HepG2 (cell line): ENCODE data around the gene PCSK5. TPM values are rescaled to one million over a fixed set of nuclear protein-coding genes. Genes with fewer than 3 reads are reported as not detected.

Source experiments
- MED1 ChIP-seq: sonication (generic); formaldehyde crosslinking; IDR thresholded peaks from 2 replicates; pipeline ENCODE4 v1.4.0; 2020; ENCODE audit warnings: missing genetic modification reagents
- PRDM10 ChIP-seq: sonication (generic); formaldehyde crosslinking; IDR thresholded peaks from 2 replicates; pipeline ENCODE4 v1.4.0; 2020; ENCODE audit warnings: low read depth, missing genetic modification reagents
- SAP130 ChIP-seq: IDR thresholded peaks from 2 replicates; pipeline ENCODE4 v1.6.1; 2016; ENCODE audit warnings: low read depth
- ZMAT3 ChIP-seq: sonication (generic); formaldehyde crosslinking; conservative IDR thresholded peaks from 2 replicates; pipeline ENCODE4 v1.7.0; 2021; ENCODE audit warnings: missing genetic modification reagents
- ZNF292 ChIP-seq: sonication (generic); formaldehyde crosslinking; IDR thresholded peaks from 2 replicates; pipeline ENCODE4 v1.8.1; 2022; ENCODE audit warnings: mild to moderate bottlenecking, low read depth, missing genetic modification reagents, borderline replicate concordance
- ZNF414 ChIP-seq: sonication (generic); formaldehyde crosslinking; IDR thresholded peaks from 2 replicates; pipeline ENCODE4 v1.5.0; 2020; ENCODE audit warnings: missing genetic modification reagents
- ZNF629 ChIP-seq: sonication (generic); formaldehyde crosslinking; conservative IDR thresholded peaks from 2 replicates; pipeline ENCODE4 v1.5.0; 2020; ENCODE audit warnings: missing genetic modification reagents
- ZNF644 ChIP-seq: IDR thresholded peaks from 2 replicates; pipeline ENCODE4 v1.6.1; 2016; ENCODE audit warnings: low read depth
- polyA plus RNA-seq, 8 experiments: library from polyadenylated mRNA; depleted of rRNA in 3 of 8; stranded (reverse) in 7 of 8; unstranded in 1 of 8; fragments of >200 nt; fragmentation: Illumina TruSeq in 4 of 8; extraction: Trizol in 4 of 8; gene quantifications; 2 replicates each; pipeline versions ENCODE4 v1.2.1 to v1.2.3, GENCODE V29; 2011 to 2016; ENCODE audit warnings: low read depth in 4 of 8, missing spikeins in 1 of 8, mixed read lengths in 1 of 8; ENCODE audit not compliant: insufficient read depth in 1 of 8
- total RNA-seq, 5 experiments: library from RNA; depleted of rRNA; stranded (reverse); fragments of >200 nt; fragmentation: Illumina TruSeq; extraction: Trizol; gene quantifications; 2 replicates each; pipeline ENCODE4 v1.2.3, GENCODE V29; 2016; ENCODE audit warnings: low read depth in 1 of 5

Gene PCSK5
- total and polyA plus RNA-seq, 2 of the 13 experiments (the other 11 are each of a cell fraction or from before 2014, with no cell fraction given): 0.55 to 0.66 TPM

GRCh38 chr9:76373173-76373783 lies 482.8 kb downstream of the PCSK5 start (continued):
- TF ChIP-seq ZNF414 (CRISPR knock-in tag) (no peak), ZNF644 (CRISPR knock-in tag) (peak; percentile 97), ZMAT3 (CRISPR knock-in tag) (0 out of 2 replicates have a peak, but pooled peaks have one; percentile 42), SAP130 (peak; percentile 80), ZNF292 (CRISPR knock-in tag) (peak; percentile 97; the same call in 1 of the 2 replicates), ZNF629 (CRISPR knock-in tag) (peak; percentile 55; the same call in 1 of the 2 replicates), MED1 (CRISPR knock-in tag) (peak; percentile 84), PRDM10 (CRISPR knock-in tag) (no peak)
- TF ChIP-seq, all 625 proteins: peak for 188
